Esophagus muscularis mucosa (tissue), 3 donors: ENCODE results near the gene CMPK1.

Experiments
- CTCF ChIP-seq, 3 experiments: fragments of 200-600 bp in 2 of 3; fragments of 450-650 bp in 1 of 3; sonication (generic) in 2 of 3; IDR thresholded peaks; one replicate each; pipeline ENCODE4 v1.5.1; 2017 to 2019; ENCODE audit warnings: antibody characterized with exemption in 3 of 3, mild to moderate bottlenecking in 2 of 3, moderate library complexity in 1 of 3
- POLR2A ChIP-seq: fragments of 450-650 bp; IDR thresholded peaks from one replicate; pipeline ENCODE4 v1.6.1; 2017; ENCODE audit warnings: antibody characterized with exemption, moderate library complexity, mild to moderate bottlenecking, low read depth
- POLR2AphosphoS5 ChIP-seq, 2 donors: sonication (generic); formaldehyde crosslinking; IDR thresholded peaks; one replicate each; pipeline ENCODE4 v1.6.1; 2017; ENCODE audit warnings: antibody characterized with exemption in 2 of 2

- peak; percentile 45 to 69 (median 51) for TF ChIP-seq CTCF (IDR thresholded peaks at IDR 0.05)
- TF ChIP-seq POLR2AphosphoS5 (IDR thresholded peaks at IDR 0.05): no peak
- TF ChIP-seq POLR2A: no peak
These were observed 55.3 kb downstream of the CMPK1 start for GRCh38 chr1:47388891-47389238.
